Activated CD8-positive, alpha-beta memory T cell treated with anti-CD3 and anti-CD28 coated beads, Interleukin-2, amount 10 ng/mL, durations not matched to agents 7 days and 5 days (primary cell): ENCODE results near the gene HELZ. TPM values are rescaled to one million over a fixed set of nuclear protein-coding genes. Genes with fewer than 3 reads are reported as not detected.

Source experiments
- ATAC-seq: fragments of 150-1000 bp; cut with Tn5 transposase; one replicate; pipeline ENCODE4 v1.10.0; 2021; ENCODE audit warnings: moderate library complexity
- CTCF ChIA-PET: fragments of 350-600 bp; sonication (Branson Sonifier 250); formaldehyde crosslinking; loops from one replicate; lab custom pipeline; 2021; ENCODE audit warnings: antibody characterized with exemption; lab: Charles Lee
- DNase-seq: peaks from one replicate; pipeline ENCODE4 v3.0.0-alpha.2; 2020
- H3K27ac Mint-ChIP-seq: one replicate; pipeline ENCODE4 v1.8.0; 2021; ENCODE audit warnings: mild to moderate bottlenecking, mixed read lengths
- H3K27me3 Mint-ChIP-seq: one replicate; pipeline ENCODE4 v1.8.0; 2021; ENCODE audit warnings: mixed read lengths
- H3K36me3 Mint-ChIP-seq: one replicate; pipeline ENCODE4 v1.8.0; 2021; ENCODE audit warnings: mild to moderate bottlenecking, mixed read lengths
- H3K4me1 Mint-ChIP-seq: one replicate; pipeline ENCODE4 v1.8.0; 2021; ENCODE audit warnings: mixed read lengths
- H3K4me3 Mint-ChIP-seq: one replicate; pipeline ENCODE4 v1.8.0; 2021; ENCODE audit warnings: mild to moderate bottlenecking, moderate library complexity, mixed read lengths
- H3K9me3 Mint-ChIP-seq: one replicate; pipeline ENCODE4 v1.8.0; 2022; ENCODE audit warnings: low read depth, mixed read lengths
- total RNA-seq, 2 experiments: library from RNA; stranded (reverse); gene quantifications; one replicate each; pipeline ENCODE4 v1.2.3, GENCODE V29; 2021

HELZ gene
- total RNA-seq, 2 experiments from 2014 or later: 77.5 to 102 TPM

DNA sequence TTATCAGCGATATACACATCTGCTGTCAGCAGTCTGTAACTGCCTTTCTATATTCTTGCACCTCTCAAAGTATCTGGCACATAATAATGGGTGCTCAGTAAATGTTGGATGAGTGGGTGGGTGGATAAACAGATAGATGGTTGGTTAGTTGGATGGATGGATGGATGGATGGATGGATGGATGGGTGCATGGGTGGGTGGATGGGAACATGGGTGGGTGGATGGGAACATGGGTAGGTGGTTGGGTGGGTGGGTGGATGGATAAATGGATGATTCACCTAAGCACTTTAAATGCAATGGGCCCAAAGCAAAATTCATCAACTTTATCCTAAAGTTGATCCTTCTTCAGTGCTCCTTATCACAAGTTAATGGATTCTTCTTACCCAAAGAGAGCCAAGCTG, 48.6 kb downstream of the HELZ start:
- Mint-ChIP-seq H3K9me3 (peaks cover 4% of the 10 kb centered on the region), H3K4me3 (no peak overlapping the region), H3K4me1 (peaks cover 7% of the 10 kb centered on the region), H3K27me3 (no peaks in the 10 kb centered on the region), H3K27ac (no peak overlapping the region), H3K36me3 (peaks cover 54% of the 10 kb centered on the region)
- CTCF ChIA-PET: no interaction called here
- ATAC-seq: no peak
- no peak for DNase-seq

- ATAC-seq (no peak), DNase-seq (no peak)
- CTCF ChIA-PET: interaction anchor here (1.0 kb wide), 1 partner anchor 9 kb away, joined by 3 read pairs; no protein-coding TSS in a partner anchor
- H3K36me3 Mint-ChIP-seq: peaks cover 46% of the 10 kb centered on the region
- no peaks in the 10 kb centered on the region for H3K27me3 Mint-ChIP-seq
- H3K9me3 Mint-ChIP-seq: peaks cover 4% of the 10 kb centered on the region
- H3K4me3 Mint-ChIP-seq: no peak overlapping the region
- H3K27ac Mint-ChIP-seq: no peak overlapping the region
- H3K4me1 Mint-ChIP-seq: peaks cover 7% of the 10 kb centered on the region
These were observed 50.9 kb downstream of the HELZ start for GRCh38 chr17:67194134-67194533.

DNA sequence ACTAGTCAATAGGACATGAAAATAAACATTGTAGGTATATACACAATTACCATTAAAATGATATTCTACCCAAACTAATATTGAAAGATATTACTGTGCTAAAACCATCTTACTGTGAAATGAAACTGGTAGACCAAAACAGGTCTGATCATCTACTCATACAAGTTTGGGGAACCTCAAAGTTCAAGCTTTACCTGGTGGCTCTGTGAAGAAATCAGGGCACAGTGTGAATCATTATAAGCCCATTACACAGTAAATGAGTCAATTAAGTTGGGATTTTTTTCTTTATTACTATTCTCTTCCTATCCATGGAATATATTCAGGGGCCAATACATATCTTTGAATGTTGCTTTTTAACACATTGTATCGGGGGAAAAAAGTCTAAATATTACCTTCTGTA, 57.1 kb downstream of the HELZ start:
- Mint-ChIP-seq H3K4me3 (no peak overlapping the region), H3K27me3 (no peaks in the 10 kb centered on the region), H3K27ac (no peak overlapping the region), H3K4me1 (peaks cover 2% of the 10 kb centered on the region), H3K9me3 (no peaks in the 10 kb centered on the region), H3K36me3 (peaks cover 29% of the 10 kb centered on the region)
- CTCF ChIA-PET: no interaction called here
- no peak for DNase-seq
- no peak for ATAC-seq

DNA sequence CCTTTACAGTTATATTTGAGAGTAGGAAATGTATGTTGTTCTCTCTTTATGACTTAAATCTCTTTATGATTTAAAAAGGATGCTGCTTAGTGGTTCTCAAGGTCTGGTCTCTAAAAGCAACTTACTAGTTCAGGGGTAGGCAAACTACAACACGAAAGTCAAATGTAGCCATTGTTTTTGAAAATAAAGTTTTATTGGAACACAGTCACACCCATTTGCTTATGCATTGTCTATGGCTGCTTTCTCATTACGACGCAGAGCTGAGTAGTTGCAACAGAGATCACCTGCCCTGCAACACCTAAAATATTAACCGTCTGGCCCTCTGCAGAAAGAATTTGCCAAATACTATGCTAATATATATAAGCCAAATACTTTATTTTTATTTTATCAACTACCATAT, 58.2 kb downstream of the HELZ start:
- H3K36me3 Mint-ChIP-seq: peaks cover 30% of the 10 kb centered on the region
- DNase-seq: no peak
- no peaks in the 10 kb centered on the region for H3K9me3 Mint-ChIP-seq
- H3K27me3 Mint-ChIP-seq: no peaks in the 10 kb centered on the region
- ATAC-seq: no peak
- H3K4me3 Mint-ChIP-seq: no peak overlapping the region
- CTCF ChIA-PET: no interaction called here
- no peaks in the 10 kb centered on the region for H3K4me1 Mint-ChIP-seq
- H3K27ac Mint-ChIP-seq: no peak overlapping the region

GRCh38 chr17:67183531-67183930, 61.5 kb downstream of the HELZ start:
- CTCF ChIA-PET: no interaction called here
- Mint-ChIP-seq H3K4me3 (no peak overlapping the region), H3K9me3 (no peaks in the 10 kb centered on the region), H3K4me1 (no peaks in the 10 kb centered on the region), H3K36me3 (peaks cover 22% of the 10 kb centered on the region), H3K27me3 (no peaks in the 10 kb centered on the region), H3K27ac (no peak overlapping the region)
- DNase-seq (no peak), ATAC-seq (no peak)

DNA sequence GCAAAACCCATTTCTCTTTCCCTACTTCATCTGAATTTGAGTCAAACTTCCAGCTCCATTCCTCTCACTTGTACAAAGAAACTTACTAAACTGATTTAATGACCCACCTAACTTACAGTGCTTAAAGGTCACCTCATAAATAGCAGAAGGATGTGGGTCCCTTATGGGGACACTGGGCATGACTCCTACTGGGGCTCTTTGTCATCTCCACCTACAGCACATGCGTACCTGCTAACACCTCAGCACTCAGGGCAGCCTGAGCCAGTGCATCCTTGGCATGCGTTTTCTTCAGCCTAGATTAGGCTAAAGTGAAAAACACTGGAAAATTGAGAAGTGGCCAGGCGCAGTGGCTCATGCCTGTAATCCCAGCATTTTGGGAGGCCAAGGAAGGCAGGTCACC, 63.2 kb downstream of the HELZ start:
- H3K36me3 Mint-ChIP-seq: peaks cover 23% of the 10 kb centered on the region
- no peaks in the 10 kb centered on the region for H3K9me3 Mint-ChIP-seq
- H3K4me3 Mint-ChIP-seq: no peak overlapping the region
- DNase-seq (no peak), ATAC-seq (no peak)
- H3K27ac Mint-ChIP-seq: no peak overlapping the region
- CTCF ChIA-PET: no interaction called here
- no peaks in the 10 kb centered on the region for H3K4me1 Mint-ChIP-seq
- no peaks in the 10 kb centered on the region for H3K27me3 Mint-ChIP-seq

DNA sequence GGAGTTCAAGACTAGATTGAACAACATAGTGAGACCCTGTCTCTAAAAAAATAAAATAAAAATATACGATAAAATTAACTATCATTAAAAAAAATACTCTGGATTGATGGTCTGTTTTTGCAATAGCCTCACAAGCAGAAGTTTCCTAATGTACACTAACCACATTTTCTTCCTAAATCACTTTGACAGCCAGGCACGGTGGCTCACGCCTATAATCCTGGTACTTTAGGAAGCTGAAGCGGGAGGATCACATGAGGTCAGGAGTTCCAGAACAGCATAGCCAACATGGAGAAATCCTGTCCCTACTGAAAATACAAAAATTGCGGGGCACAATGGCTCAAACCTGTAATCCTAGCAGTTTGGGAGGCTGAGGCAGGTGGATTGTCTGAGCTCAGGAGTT, 64.7 kb downstream of the HELZ start:
- Mint-ChIP-seq H3K36me3 (peaks cover 34% of the 10 kb centered on the region), H3K9me3 (no peaks in the 10 kb centered on the region), H3K27ac (no peak overlapping the region), H3K4me3 (no peak overlapping the region), H3K4me1 (no peaks in the 10 kb centered on the region), H3K27me3 (no peaks in the 10 kb centered on the region)
- DNase-seq: no peak
- no peak for ATAC-seq
- CTCF ChIA-PET: interaction anchor here (0.5 to 1.0 kb wide), 2 partner anchors 201 to 542 kb away, joined by 3 read pairs; no protein-coding TSS in a partner anchor

DNA sequence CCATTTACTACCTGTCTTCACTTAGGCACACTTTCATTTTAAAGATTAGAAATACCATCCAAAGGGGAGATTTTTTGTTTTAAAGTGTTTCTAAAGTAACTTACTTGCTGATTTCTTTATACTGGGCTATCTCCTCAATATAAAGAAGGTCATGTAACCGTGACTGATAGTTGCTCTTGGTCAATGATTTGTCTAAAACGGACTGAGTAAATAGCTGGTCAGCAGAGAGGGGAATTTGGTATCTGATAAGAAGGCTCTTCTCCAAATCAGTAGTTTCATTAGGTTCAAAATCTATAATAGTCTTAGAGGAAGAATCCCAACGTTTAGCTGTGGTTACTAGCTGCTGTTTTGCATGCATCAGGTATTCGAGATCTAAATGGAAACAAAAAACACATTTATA, 66.4 kb downstream of the HELZ start:
- Mint-ChIP-seq H3K4me1 (no peaks in the 10 kb centered on the region), H3K27ac (no peak overlapping the region), H3K9me3 (no peaks in the 10 kb centered on the region), H3K4me3 (no peak overlapping the region), H3K27me3 (no peaks in the 10 kb centered on the region), H3K36me3 (peaks cover 44% of the 10 kb centered on the region)
- DNase-seq (no peak), ATAC-seq (no peak)
- CTCF ChIA-PET: interaction anchor here (1.2 kb wide), 2 partner anchors 25 to 40 kb away, joined by 4 to 5 read pairs; no protein-coding TSS in a partner anchor

DNA sequence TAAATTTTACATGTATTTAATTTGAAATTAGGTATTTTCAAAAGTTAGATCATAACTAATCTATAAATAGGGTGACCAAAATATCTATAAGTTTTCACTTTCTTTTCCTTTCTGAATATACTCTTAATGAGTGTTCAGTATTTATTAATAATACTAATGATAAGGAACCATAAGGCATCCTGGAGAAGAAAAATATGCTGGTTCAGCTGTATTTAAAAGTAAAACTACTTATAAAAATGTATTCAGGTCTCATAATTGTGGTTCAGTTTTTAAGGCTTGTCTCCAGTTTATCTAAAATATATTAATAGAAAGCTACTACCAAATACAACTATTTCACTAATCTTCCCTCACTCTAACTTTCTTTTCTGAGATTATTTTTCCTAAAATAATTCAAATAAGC, 67.3 kb downstream of the HELZ start:
- CTCF ChIA-PET: interaction anchor here (1.2 kb wide), 2 partner anchors 25 to 39 kb away, joined by 4 to 5 read pairs; no protein-coding TSS in a partner anchor
- DNase-seq (no peak), ATAC-seq (no peak)
- Mint-ChIP-seq H3K4me3 (no peak overlapping the region), H3K27ac (no peak overlapping the region), H3K9me3 (no peaks in the 10 kb centered on the region), H3K4me1 (no peaks in the 10 kb centered on the region), H3K27me3 (no peaks in the 10 kb centered on the region), H3K36me3 (peaks cover 49% of the 10 kb centered on the region)

DNA sequence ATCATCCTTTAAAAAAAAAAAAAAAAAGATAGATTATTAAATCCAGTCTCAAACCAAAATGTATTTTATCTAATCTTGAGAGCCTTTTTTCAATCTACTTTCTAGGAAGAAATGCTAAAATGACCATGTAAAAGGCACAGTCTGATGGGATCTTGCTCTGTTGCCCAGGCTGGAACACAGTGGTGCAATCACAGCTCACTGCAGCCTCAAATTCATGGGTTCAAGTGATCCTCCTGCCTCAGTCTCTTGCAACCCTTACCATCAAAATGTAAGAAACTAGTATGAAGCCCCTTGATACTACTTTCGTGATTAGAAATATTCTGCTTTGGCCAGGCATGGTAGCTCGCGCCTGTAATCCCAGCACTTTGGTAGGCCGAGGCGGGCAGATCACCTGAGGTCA, 70.8 kb downstream of the HELZ start:
- Mint-ChIP-seq H3K27ac (no peak overlapping the region), H3K36me3 (peaks cover 53% of the 10 kb centered on the region), H3K4me3 (no peak overlapping the region), H3K9me3 (no peaks in the 10 kb centered on the region), H3K27me3 (no peaks in the 10 kb centered on the region), H3K4me1 (peaks cover 6% of the 10 kb centered on the region)
- DNase-seq (no peak), ATAC-seq (no peak)
- CTCF ChIA-PET: no interaction called here

- peaks cover 6% of the 10 kb centered on the region for H3K4me1 Mint-ChIP-seq
- CTCF ChIA-PET: interaction anchor here (0.7 kb wide), 1 partner anchor 444 kb away, joined by 3 read pairs; no protein-coding TSS in a partner anchor
- H3K36me3 Mint-ChIP-seq: peaks cover 41% of the 10 kb centered on the region
- DNase-seq: no peak
- no peak overlapping the region for H3K4me3 Mint-ChIP-seq
- no peaks in the 10 kb centered on the region for H3K27me3 Mint-ChIP-seq
- no peak for ATAC-seq
- H3K27ac Mint-ChIP-seq: no peak overlapping the region
- no peaks in the 10 kb centered on the region for H3K9me3 Mint-ChIP-seq
These were observed 73.4 kb downstream of the HELZ start for GRCh38 chr17:67171560-67171959.

DNA sequence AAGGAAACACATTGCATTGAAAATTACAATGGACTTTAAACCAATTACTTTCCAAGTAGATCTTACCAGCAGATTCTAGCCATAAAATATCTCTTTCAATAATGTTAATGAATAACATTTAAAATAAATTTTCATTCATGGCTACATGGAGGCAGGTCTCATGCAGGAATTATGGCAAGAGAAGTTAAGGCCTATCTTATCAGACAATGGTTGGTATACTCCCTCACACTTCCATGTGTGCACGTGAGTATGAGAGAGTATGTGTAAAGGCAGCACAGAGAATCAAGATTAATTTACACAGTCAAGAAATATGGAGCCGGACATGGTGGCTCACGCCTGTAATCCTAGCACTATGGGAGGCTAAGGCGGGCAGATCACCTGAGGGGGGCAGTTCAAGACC, 76.5 kb downstream of the HELZ start:
- H3K4me3 Mint-ChIP-seq: no peak overlapping the region
- no peaks in the 10 kb centered on the region for H3K27me3 Mint-ChIP-seq
- no peaks in the 10 kb centered on the region for H3K9me3 Mint-ChIP-seq
- ATAC-seq (no peak), DNase-seq (no peak)
- CTCF ChIA-PET: no interaction called here
- peaks cover 38% of the 10 kb centered on the region for H3K36me3 Mint-ChIP-seq
- peaks cover 6% of the 10 kb centered on the region for H3K4me1 Mint-ChIP-seq
- no peak overlapping the region for H3K27ac Mint-ChIP-seq

DNA sequence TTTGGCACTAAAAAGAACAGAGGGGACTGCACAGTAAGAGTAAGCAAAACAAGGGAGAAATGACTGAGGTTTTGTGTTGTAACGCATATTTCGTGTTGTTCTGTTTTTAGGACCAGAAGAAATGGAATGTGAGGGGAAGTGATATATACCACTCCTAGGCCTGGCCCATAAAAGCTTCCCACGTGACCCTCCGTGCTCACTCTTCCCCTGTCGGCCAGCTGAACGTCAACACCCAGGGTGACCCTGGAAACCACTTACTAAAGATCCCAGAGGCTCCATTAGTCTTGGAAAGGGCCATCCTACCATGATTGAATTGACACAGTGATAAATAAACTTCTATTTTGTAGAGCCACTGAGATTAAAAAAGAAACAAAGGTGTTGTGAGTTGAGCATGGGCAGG, 79.8 kb downstream of the HELZ start:
- Mint-ChIP-seq H3K9me3 (no peaks in the 10 kb centered on the region), H3K27ac (no peak overlapping the region), H3K4me1 (no peaks in the 10 kb centered on the region), H3K27me3 (no peaks in the 10 kb centered on the region), H3K4me3 (no peak overlapping the region), H3K36me3 (peaks cover 30% of the 10 kb centered on the region)
- DNase-seq: no peak
- no peak for ATAC-seq
- CTCF ChIA-PET: no interaction called here

DNA sequence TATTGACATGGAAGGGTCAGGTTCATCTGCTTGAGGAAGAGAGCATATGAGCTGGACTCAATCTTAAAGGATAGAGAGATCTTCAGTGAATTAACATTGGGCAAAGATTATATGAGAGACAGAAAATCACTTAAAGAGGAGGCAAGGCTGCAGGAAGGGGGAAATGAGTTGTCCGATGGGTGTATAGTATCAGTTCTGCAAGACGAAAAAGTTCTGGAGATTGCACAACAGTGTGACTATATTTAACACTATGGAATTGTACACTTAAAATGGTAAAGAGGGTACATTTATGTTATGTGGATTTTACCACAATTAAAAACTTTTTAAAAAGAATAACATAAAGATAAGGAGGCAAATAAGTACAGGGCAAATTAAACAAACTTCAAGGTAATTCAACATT, 80.7 kb downstream of the HELZ start:
- CTCF ChIA-PET: no interaction called here
- Mint-ChIP-seq H3K4me3 (no peak overlapping the region), H3K27ac (no peak overlapping the region), H3K9me3 (no peaks in the 10 kb centered on the region), H3K36me3 (peaks cover 30% of the 10 kb centered on the region), H3K27me3 (no peaks in the 10 kb centered on the region), H3K4me1 (no peaks in the 10 kb centered on the region)
- ATAC-seq: no peak
- DNase-seq: no peak

DNA sequence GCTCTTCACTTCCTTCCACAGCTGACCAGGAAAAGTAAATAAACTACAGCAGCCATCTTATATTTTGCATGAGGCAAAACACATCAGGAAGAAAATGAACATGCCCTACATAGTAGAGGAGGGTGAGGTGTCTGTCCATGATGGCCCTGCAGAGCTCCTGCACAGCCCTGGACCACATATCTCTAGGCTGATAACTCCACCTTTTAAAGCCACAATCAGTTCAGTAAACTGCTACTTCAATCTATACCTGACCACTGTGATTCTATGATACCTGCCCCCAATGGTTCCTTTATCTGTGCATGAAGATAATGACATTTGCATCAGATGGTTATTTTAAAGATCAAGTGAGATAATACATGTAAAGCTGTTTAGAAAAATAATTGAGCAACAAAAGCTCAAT, 82.2 kb downstream of the HELZ start:
- Mint-ChIP-seq H3K4me3 (no peak overlapping the region), H3K36me3 (peaks cover 32% of the 10 kb centered on the region), H3K4me1 (peaks cover 9% of the 10 kb centered on the region), H3K27me3 (no peaks in the 10 kb centered on the region), H3K9me3 (no peaks in the 10 kb centered on the region), H3K27ac (no peak overlapping the region)
- ATAC-seq (no peak), DNase-seq (no peak)
- CTCF ChIA-PET: interaction anchor here (0.7 kb wide), 1 partner anchor 110 kb away, joined by 3 read pairs; no protein-coding TSS in a partner anchor
